Left renal cortex interstitium (tissue), 4 donors: ENCODE data around the gene RTN1. TPM values are rescaled to one million over a fixed set of nuclear protein-coding genes. Genes with fewer than 3 reads are reported as not detected.

Experiments
- DNase-seq, 4 donors: peaks; one replicate each; pipeline ENCODE4 v3.0.0-alpha.2; 2013; ENCODE audit warnings: low read depth in 4 of 4, low spot score in 2 of 4, missing footprints in 1 of 4
- polyA plus RNA-seq, 4 donors: library from polyadenylated mRNA; unstranded; fragments of 120-200 nt; gene quantifications; one replicate each; pipeline ENCODE4 v1.2.1, GENCODE V29; 2013; ENCODE audit not compliant: insufficient read length in 4 of 4

The RTN1 gene
- polyA plus RNA-seq, 4 donors = 3.3 to 5.3 (median 3.9) TPM

DNA sequence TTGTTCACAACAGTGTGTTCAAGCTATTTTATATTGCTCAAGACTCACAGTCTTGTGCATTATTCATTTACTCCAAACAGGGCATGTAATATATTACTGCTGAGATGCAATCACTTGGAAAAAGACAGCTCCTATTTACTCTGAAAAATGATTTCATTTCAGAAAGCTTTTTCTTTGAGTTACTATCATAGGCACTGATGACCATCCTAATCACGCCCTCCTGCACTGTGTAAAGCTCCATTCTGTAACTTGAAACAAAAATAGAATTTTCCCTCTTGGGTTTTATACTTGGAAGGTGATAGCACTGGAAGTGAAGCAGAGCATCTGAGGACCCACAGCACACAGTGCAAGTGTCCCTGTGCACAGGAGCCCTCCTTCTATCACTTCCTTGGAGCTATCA lies 55.6 kb downstream of the RTN1 start:
- DNase-seq = no peak

DNA sequence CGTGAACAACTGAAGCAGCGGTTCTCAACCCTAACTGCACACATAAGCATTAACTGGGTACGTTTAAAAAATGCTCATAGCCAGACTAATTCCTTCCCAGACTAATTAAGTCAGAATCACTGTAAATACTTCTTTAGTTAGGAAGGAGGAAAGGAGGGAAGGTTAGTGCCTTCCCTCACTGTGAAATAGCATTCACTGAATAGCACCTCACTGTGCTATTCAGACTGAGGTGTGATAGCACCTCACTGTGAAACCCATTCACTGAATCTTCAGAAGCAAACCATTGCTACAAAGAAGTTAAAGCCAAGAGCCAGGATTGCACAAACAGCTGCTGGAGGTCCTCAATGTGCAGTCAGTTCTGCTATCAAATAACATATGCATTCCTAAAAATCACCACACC lies 58.8 kb downstream of the RTN1 start:
- no peak for DNase-seq

DNA sequence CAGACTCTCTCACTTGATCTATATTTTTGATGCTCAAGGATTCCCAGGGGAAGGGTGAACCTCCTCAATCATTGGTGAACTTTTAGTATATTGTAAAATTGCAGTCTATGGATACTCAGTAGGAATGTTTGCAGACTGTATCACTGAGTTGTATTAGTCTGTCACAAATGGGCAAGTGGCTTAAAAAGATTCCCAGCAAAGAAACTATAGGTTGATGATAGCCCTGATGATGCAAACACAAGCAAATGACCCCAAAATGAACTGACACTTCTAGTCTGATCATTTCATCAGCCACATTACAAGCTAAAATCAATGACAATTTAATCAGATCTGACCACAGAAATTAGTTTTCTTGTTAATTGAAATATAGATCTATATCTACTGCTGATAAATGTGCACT lies 59.5 kb downstream of the RTN1 start:
- no peak for DNase-seq

DNA sequence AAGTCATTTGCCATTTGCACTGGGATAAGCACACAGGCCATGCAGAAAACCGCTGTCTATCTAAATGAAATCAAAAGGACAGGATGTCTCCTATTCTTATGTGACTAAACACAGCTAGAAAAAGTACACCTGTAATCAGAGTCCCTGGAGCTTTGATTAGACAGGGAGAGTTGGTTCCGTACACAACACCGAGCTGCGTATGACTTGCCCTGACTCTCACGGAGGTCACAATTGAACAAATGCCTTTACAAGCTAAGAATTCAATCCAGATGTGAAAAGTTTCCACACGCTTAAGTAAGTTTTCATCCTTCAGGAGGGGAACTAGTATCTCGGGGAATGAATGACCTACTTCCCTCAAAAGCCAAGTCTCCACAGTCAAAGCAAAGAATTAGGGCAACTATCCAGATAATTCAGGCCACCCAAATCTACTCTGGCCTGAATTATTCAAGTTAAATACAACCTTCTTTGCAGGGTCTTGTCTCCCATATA lies 67.5 kb downstream of the RTN1 start:
- DNase-seq = no peak

GRCh38 chr14:59788176-59788575 lies 82.4 kb downstream of the RTN1 start:
- DNase-seq = no peak

- no peak for DNase-seq
Measured at GRCh38 chr14:59787045-59787674, 83.4 kb downstream of the RTN1 start.

GRCh38 chr14:59785629-59786028 lies 84.9 kb downstream of the RTN1 start:
- no peak for DNase-seq

DNA sequence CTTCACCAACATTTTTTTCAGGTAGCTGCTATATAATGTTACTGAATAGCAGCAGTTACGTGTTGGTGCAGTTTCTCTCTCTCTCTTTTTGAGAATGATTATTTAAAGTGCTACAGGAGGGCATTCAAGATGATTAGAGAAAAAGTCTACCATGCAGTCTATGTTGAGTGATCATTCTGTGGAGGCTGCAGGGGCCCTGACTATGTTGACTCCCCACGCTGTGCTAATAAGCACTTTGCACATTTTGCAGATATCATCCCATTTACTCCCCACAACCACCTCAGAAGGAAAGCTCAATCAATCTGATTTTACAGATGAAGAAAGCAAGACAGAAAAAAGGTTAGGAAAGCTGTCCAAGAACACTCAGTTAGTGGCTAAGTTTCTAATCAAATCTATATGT lies 87.8 kb downstream of the RTN1 start:
- DNase-seq = no peak

- no peak for DNase-seq
Measured at GRCh38 chr14:59777006-59777579, 93.5 kb downstream of the RTN1 start.

DNA sequence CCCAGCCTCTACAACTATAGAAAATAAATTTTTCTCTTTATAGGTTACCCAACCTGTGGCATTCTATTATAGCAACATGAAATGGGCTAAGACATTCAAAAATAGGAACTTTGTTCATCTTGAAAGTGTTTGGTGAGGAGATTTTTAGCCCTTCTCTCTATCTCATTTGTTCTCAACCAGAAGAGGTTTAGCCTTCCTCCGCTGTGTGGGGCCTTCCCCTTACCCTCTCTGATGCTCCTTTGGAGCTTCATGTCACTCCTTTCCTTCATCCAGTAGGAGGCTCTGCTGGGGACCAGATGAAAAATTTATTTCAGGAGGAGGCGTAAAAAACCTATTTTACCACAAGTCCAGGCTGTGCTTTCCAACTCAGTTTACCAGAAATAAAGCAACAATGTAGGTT lies 94.1 kb downstream of the RTN1 start:
- no peak for DNase-seq

- DNase-seq = no peak
Measured at GRCh38 chr14:59772233-59772632, 98.3 kb downstream of the RTN1 start.

- DNase-seq = no peak
Measured at GRCh38 chr14:59771577-59771976, 99.0 kb downstream of the RTN1 start.

- DNase-seq = no peak
Measured at GRCh38 chr14:59769586-59769985, 101.0 kb downstream of the RTN1 start.

GRCh38 chr14:59768855-59769375 lies 101.7 kb downstream of the RTN1 start:
- DNase-seq = no peak

- no peak for DNase-seq
Measured at GRCh38 chr14:59761851-59762250, 108.7 kb downstream of the RTN1 start.

- DNase-seq = no peak
Measured at GRCh38 chr14:59755409-59756135, 115.0 kb downstream of the RTN1 start.

DNA sequence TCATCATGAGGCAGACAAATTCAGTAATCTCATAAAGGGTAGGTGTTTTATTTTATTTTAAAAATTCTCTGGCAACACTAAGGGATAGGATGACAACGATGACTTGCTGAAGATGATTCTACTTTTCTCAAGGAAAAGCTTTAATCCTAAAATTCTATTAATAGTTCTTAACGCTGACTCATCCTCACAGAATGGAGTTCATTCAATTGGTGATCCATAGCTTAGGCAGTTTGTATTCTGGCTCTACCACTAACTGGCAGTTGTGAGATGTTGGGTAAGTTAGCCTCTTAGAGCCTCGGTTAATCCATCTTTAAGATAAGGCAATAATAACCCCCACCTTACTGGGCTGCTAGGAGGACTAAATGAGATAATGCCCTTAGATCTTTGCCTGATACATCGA lies 116.3 kb downstream of the RTN1 start:
- no peak for DNase-seq

DNA sequence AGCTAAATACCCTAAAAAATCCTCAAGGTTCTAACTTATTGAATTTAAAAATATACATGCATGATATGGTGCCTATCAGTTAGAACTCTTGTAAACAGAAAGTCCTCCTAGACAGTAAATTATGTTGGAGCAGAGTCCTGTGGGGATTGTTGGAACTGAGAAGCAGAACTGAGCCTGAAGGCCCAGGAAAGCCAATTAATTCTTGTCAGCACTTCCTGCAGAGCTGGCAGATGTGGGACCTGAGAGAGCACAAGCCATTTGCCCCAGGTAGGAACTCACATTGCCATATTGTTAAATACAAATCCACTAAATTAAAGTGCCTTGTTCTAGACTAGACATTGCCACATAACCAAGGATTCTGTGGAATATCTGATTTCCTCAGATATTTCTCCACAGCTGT lies 117.1 kb downstream of the RTN1 start:
- DNase-seq = no peak

DNA sequence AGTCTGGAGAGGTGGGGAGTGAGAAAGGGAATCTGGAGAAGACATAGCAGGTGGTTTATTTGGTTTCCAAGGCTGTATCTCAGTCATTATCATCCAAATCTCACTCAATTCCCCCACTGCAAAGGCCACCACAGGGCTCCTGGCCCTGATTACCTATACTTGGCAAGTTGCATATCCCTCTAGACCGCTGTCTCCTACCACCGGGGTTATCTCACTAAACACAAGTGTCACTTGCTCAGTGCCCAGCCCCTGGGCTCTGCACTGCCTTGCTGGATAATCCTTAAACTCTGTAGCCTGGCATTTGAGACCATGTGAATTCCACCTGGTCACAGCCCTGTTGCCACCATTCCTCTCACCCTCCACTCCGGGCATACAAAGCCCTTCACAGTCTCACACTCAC lies 119.0 kb downstream of the RTN1 start:
- DNase-seq = no peak

DNA sequence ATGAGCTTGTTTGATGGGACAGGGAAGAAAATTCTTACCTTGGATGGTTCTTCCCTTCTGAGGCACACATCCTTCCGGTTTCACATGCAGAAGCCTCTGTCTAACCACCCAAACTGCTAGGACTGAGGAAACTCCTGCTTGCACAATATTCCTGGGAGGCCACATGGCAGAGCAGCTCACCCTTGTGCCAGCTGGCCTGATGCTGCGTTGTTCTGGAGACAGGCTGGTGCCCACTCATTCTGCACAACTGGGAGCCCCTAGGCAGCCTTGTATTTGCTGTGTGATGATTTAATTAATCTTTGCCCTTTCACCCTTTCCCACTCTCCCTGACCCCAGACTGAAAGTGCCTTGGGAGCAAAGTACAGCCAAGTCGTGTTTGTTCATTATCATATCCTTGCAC lies 130.8 kb downstream of the RTN1 start:
- DNase-seq = no peak

- no peak for DNase-seq
Measured at GRCh38 chr14:59728304-59728703, 142.3 kb downstream of the RTN1 start.
